HG02759 (cell line): ENCODE measurements around the gene WWC2.
"Not testable (repeated sequence)": the region's sequence is repeated elsewhere in the genome, so short reads cannot be mapped to it uniquely, and the experiment has no call there.

Experiments used
- ATAC-seq: cut with Tn5 transposase; IDR thresholded peaks from one replicate; pipeline ENCODE4 v1.9.1; 2021; ENCODE audit warnings: mild to moderate bottlenecking, moderate library complexity; ENCODE audit not compliant: unreplicated experiment

Gene WWC2

GRCh38 chr4:183141997-183142396, 42.9 kb downstream of the WWC2 start:
- no peak for ATAC-seq

GRCh38 chr4:183142571-183143550, 43.8 kb downstream of the WWC2 start:
- ATAC-seq = no peak

GRCh38 chr4:183144787-183145186, 45.7 kb downstream of the WWC2 start:
- no peak for ATAC-seq

- no peak for ATAC-seq
Measured at GRCh38 chr4:183145773-183146172, 46.7 kb downstream of the WWC2 start.

GRCh38 chr4:183146478-183146877, 47.4 kb downstream of the WWC2 start:
- no peak for ATAC-seq

- no peak for ATAC-seq
Measured at GRCh38 chr4:183147196-183147595, 48.1 kb downstream of the WWC2 start.

- ATAC-seq = no peak
Measured at GRCh38 chr4:183147983-183148382, 48.9 kb downstream of the WWC2 start.

GRCh38 chr4:183149616-183150539, 50.8 kb downstream of the WWC2 start:
- no peak for ATAC-seq

- not testable (repeated sequence) for ATAC-seq
Measured at GRCh38 chr4:183150664-183151063, 51.6 kb downstream of the WWC2 start.

- ATAC-seq = not testable (repeated sequence)
Measured at GRCh38 chr4:183152232-183152631, 53.2 kb downstream of the WWC2 start.

GRCh38 chr4:183153190-183153916, 54.3 kb downstream of the WWC2 start:
- no peak for ATAC-seq

GRCh38 chr4:183154701-183155391, 55.8 kb downstream of the WWC2 start:
- ATAC-seq = no peak

GRCh38 chr4:183155450-183156184, 56.6 kb downstream of the WWC2 start:
- ATAC-seq = no peak

GRCh38 chr4:183157215-183157614, 58.2 kb downstream of the WWC2 start:
- ATAC-seq = no peak

- no peak for ATAC-seq
Measured at GRCh38 chr4:183158062-183158461, 59.0 kb downstream of the WWC2 start.

- ATAC-seq = no peak
Measured at GRCh38 chr4:183161630-183162029, 62.6 kb downstream of the WWC2 start.

- ATAC-seq = no peak
Measured at GRCh38 chr4:183163135-183163534, 64.1 kb downstream of the WWC2 start.

- no peak for ATAC-seq
Measured at GRCh38 chr4:183164963-183165362, 65.9 kb downstream of the WWC2 start.

GRCh38 chr4:183165376-183165775, 66.3 kb downstream of the WWC2 start:
- no peak for ATAC-seq

GRCh38 chr4:183170894-183171293, 71.8 kb downstream of the WWC2 start:
- ATAC-seq = no peak
